ENCODE results near the gene ACTRT2.

Gene ACTRT2

DNA sequence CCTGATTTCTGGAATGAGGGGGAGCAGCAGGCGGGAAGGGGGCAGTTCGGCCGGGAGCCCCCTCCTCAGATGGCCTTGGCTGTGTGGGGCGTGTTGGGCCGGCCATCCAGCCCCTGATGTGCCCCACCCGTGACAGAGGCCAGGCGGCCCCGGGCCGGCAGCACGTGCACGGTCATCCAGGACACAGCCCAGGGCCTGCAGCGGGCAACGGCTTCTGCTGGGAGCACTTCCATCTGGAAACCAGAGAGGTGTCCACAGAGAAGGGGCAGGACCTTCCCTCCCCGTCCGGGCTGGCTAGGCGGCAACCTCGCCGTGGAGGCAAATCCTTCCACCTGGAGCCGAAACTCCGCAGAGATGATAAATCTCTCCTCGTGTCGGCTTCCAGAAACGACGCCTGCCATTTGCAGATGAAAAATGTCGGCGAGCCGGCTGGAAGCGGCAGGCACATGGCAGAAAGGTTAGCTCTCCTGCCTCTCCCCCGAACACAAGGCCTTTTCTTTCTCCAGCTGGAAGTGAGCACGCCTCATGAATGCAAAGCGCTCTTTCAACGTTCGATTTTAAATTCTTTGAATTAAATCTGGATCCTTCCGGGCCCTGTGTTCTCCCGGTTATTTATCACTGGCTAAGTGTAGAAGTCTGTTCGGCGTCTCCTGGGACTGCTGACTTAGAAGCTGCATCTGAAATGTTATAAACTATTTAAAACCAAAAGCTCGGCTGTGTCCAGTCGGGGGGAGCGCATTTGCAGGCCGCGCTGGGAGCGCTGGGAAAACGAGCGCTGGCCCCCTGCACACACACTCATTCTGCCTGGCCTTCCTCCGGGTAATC is 9.4 kb upstream of the ACTRT2 start:
- Histone ChIP-seq H3K27me3 (ENCODE audit: control insufficient read depth in 5 of 5, insufficient read depth in 4 of 5, low read length in 5 of 5) (peaks cover 16 to 51% (median 44%) of the 10 kb centered on the region in 5 donors), H3K4me3 (ENCODE audit: low read depth in 1 of 5, low read length in 5 of 5) (no peak overlapping the region), H3K4me1 (ENCODE audit: control insufficient read depth in 5 of 5, insufficient read depth in 5 of 5, low read length in 5 of 5) (peaks cover 0 to 15% (median 11%) of the 10 kb centered on the region in 5 donors), H3K9me3 (ENCODE audit: control insufficient read depth in 5 of 5, low read length in 5 of 5) (peaks cover 0 to 19% (median 17%) of the 10 kb centered on the region in 5 donors), H3K9ac (ENCODE audit: low read length in 5 of 5) (no peak overlapping the region), H3K27ac (ENCODE audit: low read depth, low read length) (no peak overlapping the region), H3K36me3 (ENCODE audit: control insufficient read depth in 5 of 5, insufficient read depth in 5 of 5, low read length in 5 of 5) (no peaks in the 10 kb centered on the region)

GRCh38 chr1:3012456-3013291 is 8.6 kb upstream of the ACTRT2 start:
- no peak overlapping the region for H3K4me3 ChIP-seq (ENCODE audit: low read depth in 1 of 5, low read length in 5 of 5)
- H3K36me3 ChIP-seq (ENCODE audit: control insufficient read depth in 5 of 5, insufficient read depth in 5 of 5, low read length in 5 of 5): no peaks in the 10 kb centered on the region
- H3K9ac ChIP-seq (ENCODE audit: low read length in 5 of 5): no peak overlapping the region
- H3K27ac ChIP-seq (ENCODE audit: low read depth, low read length): no peak overlapping the region
- H3K4me1 ChIP-seq (ENCODE audit: control insufficient read depth in 5 of 5, insufficient read depth in 5 of 5, low read length in 5 of 5): peaks cover 0 to 15% (median 11%) of the 10 kb centered on the region in 5 donors
- H3K9me3 ChIP-seq (ENCODE audit: control insufficient read depth in 5 of 5, low read length in 5 of 5): peaks cover 0 to 13% (median 10%) of the 10 kb centered on the region in 5 donors
- H3K27me3 ChIP-seq (ENCODE audit: control insufficient read depth in 5 of 5, insufficient read depth in 4 of 5, low read length in 5 of 5): peaks cover 16 to 57% (median 45%) of the 10 kb centered on the region in 5 donors

DNA sequence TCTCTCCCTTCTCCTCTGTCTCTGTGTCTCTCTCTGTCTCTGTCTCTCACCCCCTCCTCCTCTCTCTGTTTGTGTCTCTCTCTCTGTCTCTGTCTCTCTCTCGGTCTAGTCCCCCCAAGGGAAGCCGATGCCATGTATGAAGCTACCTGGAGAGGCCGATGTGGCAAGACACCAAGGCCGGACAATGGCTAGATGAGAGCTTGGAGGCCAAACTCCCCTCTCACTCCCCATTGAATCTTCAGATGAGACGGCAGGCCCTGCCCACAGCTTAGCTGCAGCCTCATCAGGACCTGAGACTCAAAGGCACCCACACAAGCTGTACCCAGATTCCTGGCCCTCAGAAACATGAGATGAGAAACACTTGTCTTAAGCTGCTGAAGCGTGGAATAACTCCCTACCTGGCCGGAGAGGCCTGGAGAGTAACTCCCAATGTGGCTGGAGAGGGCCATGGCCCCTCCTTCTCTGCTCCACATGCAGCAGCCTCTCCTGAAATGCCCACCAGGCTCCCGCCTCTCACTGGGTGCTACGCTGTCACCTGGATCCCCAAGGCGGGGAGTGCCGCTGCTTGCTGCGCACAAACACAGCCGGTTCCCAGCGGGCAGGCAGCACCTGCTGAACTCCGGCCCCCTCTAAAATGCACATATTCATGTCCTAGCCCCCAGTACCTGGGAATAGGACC is 7.8 kb upstream of the ACTRT2 start:
- H3K9ac ChIP-seq (ENCODE audit: low read length in 5 of 5): no peak overlapping the region
- H3K27ac ChIP-seq (ENCODE audit: low read depth, low read length): no peak overlapping the region
- H3K4me3 ChIP-seq (ENCODE audit: low read depth in 1 of 5, low read length in 5 of 5): no peak overlapping the region
- H3K9me3 ChIP-seq (ENCODE audit: control insufficient read depth in 5 of 5, low read length in 5 of 5): peaks cover 0 to 9% (median 7%) of the 10 kb centered on the region in 5 donors
- H3K4me1 ChIP-seq (ENCODE audit: control insufficient read depth in 5 of 5, insufficient read depth in 5 of 5, low read length in 5 of 5): peaks cover 0 to 15% (median 11%) of the 10 kb centered on the region in 5 donors
- peaks cover 16 to 61% (median 50%) of the 10 kb centered on the region in 5 donors for H3K27me3 ChIP-seq (ENCODE audit: control insufficient read depth in 5 of 5, insufficient read depth in 4 of 5, low read length in 5 of 5)
- H3K36me3 ChIP-seq (ENCODE audit: control insufficient read depth in 5 of 5, insufficient read depth in 5 of 5, low read length in 5 of 5): no peaks in the 10 kb centered on the region

DNA sequence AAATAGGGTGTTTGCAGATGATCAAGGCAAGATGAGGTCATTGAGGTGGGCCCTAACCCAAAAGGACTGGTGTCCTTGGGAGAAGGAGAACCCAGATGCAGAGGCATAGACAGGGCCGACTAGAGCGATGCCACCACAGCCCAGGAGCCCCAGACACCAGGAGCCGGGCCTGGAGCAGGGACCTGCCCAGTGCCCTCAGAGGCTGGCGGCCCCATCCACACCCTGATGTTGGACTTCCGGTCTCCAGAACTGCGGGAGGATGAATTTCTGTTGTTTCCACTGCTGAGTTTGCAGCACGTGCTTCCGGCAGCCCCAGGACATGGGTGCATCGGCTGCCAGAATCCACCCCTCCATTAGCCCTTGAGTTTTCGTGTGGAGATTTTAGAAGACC is 7.2 kb upstream of the ACTRT2 start:
- Histone ChIP-seq H3K9me3 (ENCODE audit: control insufficient read depth in 5 of 5, low read length in 5 of 5) (peaks cover 0 to 3% (median 2%) of the 10 kb centered on the region in 5 donors), H3K9ac (ENCODE audit: low read length in 5 of 5) (no peak overlapping the region), H3K4me1 (ENCODE audit: control insufficient read depth in 5 of 5, insufficient read depth in 5 of 5, low read length in 5 of 5) (peaks cover 0 to 15% (median 11%) of the 10 kb centered on the region in 5 donors), H3K27me3 (ENCODE audit: control insufficient read depth in 5 of 5, insufficient read depth in 4 of 5, low read length in 5 of 5) (peaks cover 16 to 63% (median 51%) of the 10 kb centered on the region in 5 donors), H3K4me3 (ENCODE audit: low read depth in 1 of 5, low read length in 5 of 5) (no peak overlapping the region), H3K27ac (ENCODE audit: low read depth, low read length) (no peak overlapping the region), H3K36me3 (ENCODE audit: control insufficient read depth in 5 of 5, insufficient read depth in 5 of 5, low read length in 5 of 5) (no peaks in the 10 kb centered on the region)

DNA sequence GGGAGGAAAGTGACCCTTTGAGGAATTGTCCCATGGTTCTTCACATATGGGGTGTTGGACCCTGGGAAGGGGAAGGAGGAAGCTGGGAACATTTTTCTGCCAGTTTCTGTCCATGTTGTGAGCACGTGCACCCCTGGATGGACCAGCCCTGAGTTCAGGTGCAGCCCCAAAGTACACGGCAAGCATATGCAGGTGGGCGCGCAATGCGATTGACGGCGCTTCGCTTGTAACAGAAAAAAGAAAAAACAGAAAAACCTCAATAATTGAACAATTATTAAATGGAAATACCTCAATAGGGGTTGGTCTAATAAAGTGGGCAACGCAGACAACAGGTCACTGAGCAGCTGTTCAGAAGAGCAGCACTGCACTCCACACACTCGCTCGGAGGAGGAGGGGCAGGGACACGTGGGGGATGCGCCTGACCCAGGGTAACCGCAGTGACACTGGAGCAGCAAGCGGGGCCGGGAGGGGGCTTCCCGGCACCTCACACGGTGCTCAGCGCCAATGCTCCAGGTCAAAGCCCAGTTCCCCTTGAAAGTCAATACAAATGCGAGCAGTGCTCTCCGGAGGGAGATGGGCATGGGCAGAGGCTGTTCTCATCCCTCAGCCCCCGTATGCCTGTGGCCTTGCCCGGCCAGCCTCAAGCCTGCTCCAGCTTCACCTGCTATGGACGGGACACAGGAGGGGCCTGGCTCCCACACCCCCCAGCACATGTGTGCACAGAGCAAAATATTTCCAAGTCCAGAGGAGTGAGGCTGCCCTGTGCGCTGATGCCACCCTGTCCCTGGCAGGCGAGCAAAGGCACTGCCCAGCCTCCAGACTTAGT is 6.6 kb upstream of the ACTRT2 start:
- Histone ChIP-seq H3K27ac (ENCODE audit: low read depth, low read length) (no peak overlapping the region), H3K9me3 (ENCODE audit: control insufficient read depth in 5 of 5, low read length in 5 of 5) (no peaks in the 10 kb centered on the region), H3K9ac (ENCODE audit: low read length in 5 of 5) (no peak overlapping the region), H3K36me3 (ENCODE audit: control insufficient read depth in 5 of 5, insufficient read depth in 5 of 5, low read length in 5 of 5) (no peaks in the 10 kb centered on the region), H3K4me3 (ENCODE audit: low read depth in 1 of 5, low read length in 5 of 5) (no peak overlapping the region), H3K27me3 (ENCODE audit: control insufficient read depth in 5 of 5, insufficient read depth in 4 of 5, low read length in 5 of 5) (peaks cover 16 to 59% (median 45%) of the 10 kb centered on the region in 5 donors), H3K4me1 (ENCODE audit: control insufficient read depth in 5 of 5, insufficient read depth in 5 of 5, low read length in 5 of 5) (peaks cover 0 to 15% (median 11%) of the 10 kb centered on the region in 5 donors)

GRCh38 chr1:3015269-3015635 is 6.0 kb upstream of the ACTRT2 start:
- Histone ChIP-seq H3K27me3 (ENCODE audit: control insufficient read depth in 5 of 5, insufficient read depth in 4 of 5, low read length in 5 of 5) (peaks cover 16 to 59% (median 45%) of the 10 kb centered on the region in 5 donors), H3K9ac (ENCODE audit: low read length in 5 of 5) (no peak overlapping the region)

DNA sequence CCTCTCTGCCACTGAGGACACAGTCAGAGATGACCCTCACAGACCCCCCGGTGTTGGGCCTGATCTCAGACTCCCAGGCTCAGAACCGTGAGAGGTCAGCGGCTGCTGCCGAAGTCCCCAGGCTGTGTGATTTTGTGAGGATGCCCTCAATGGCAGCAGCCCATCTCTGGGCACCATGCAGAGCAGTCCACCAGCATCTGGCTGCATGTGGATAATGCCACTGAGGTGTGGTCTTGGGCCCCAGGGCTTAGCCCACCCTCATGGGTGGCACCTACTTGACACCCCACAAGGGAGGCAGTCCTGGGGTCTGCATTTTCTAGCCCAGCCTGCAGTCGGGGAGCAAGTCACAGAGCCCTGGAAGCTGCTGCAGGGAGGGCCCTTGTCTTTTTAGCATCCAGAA is 5.5 kb upstream of the ACTRT2 start:
- H3K9ac ChIP-seq (ENCODE audit: low read length in 5 of 5): no peak overlapping the region
- H3K27me3 ChIP-seq (ENCODE audit: control insufficient read depth in 5 of 5, insufficient read depth in 4 of 5, low read length in 5 of 5): peaks cover 16 to 61% (median 45%) of the 10 kb centered on the region in 5 donors
- H3K27ac ChIP-seq (ENCODE audit: low read depth, low read length): no peak overlapping the region
- peaks cover 0 to 15% (median 11%) of the 10 kb centered on the region in 5 donors for H3K4me1 ChIP-seq (ENCODE audit: control insufficient read depth in 5 of 5, insufficient read depth in 5 of 5, low read length in 5 of 5)
- no peaks in the 10 kb centered on the region for H3K36me3 ChIP-seq (ENCODE audit: control insufficient read depth in 5 of 5, insufficient read depth in 5 of 5, low read length in 5 of 5)
- H3K4me3 ChIP-seq (ENCODE audit: low read depth in 1 of 5, low read length in 5 of 5): no peak overlapping the region
- H3K9me3 ChIP-seq (ENCODE audit: control insufficient read depth in 5 of 5, low read length in 5 of 5): no peaks in the 10 kb centered on the region

More at GRCh38 chr1:3015269-3015635, 6.0 kb upstream of the ACTRT2 start:
- no peak overlapping the region for H3K4me3 ChIP-seq (ENCODE audit: low read depth in 1 of 5, low read length in 5 of 5)
- H3K9me3 ChIP-seq (ENCODE audit: control insufficient read depth in 5 of 5, low read length in 5 of 5): no peaks in the 10 kb centered on the region
- no peaks in the 10 kb centered on the region for H3K36me3 ChIP-seq (ENCODE audit: control insufficient read depth in 5 of 5, insufficient read depth in 5 of 5, low read length in 5 of 5)
- peaks cover 0 to 15% (median 11%) of the 10 kb centered on the region in 5 donors for H3K4me1 ChIP-seq (ENCODE audit: control insufficient read depth in 5 of 5, insufficient read depth in 5 of 5, low read length in 5 of 5)
- no peak overlapping the region for H3K27ac ChIP-seq (ENCODE audit: low read depth, low read length)

- H3K27me3 ChIP-seq (ENCODE audit: control insufficient read depth in 5 of 5, insufficient read depth in 4 of 5, low read length in 5 of 5): peaks cover 12 to 59% (median 38%) of the 10 kb centered on the region in 5 donors
- H3K9me3 ChIP-seq (ENCODE audit: control insufficient read depth in 5 of 5, low read length in 5 of 5): no peaks in the 10 kb centered on the region
- H3K4me3 ChIP-seq (ENCODE audit: low read depth in 1 of 5, low read length in 5 of 5): no peak overlapping the region
- H3K4me1 ChIP-seq (ENCODE audit: control insufficient read depth in 5 of 5, insufficient read depth in 5 of 5, low read length in 5 of 5): peaks cover 0 to 13% (median 10%) of the 10 kb centered on the region in 5 donors
- H3K9ac ChIP-seq (ENCODE audit: low read length in 5 of 5): no peak overlapping the region
- no peaks in the 10 kb centered on the region for H3K36me3 ChIP-seq (ENCODE audit: control insufficient read depth in 5 of 5, insufficient read depth in 5 of 5, low read length in 5 of 5)
- no peak overlapping the region for H3K27ac ChIP-seq (ENCODE audit: low read depth, low read length)
Measured at GRCh38 chr1:3016641-3017439, 4.4 kb upstream of the ACTRT2 start.
